GM23338 (cell line): ENCODE results near the gene PDE1A. TPM values are rescaled to one million over a fixed set of nuclear protein-coding genes. Genes with fewer than 3 reads are reported as not detected.

ENCODE experiments used
- ATAC-seq: fragments of 200-7000 bp; cut with Tn5 transposase; 3 replicates; pipeline ENCODE4 v1.9.1; 2020
- DNase-seq: peaks from one replicate; pipeline ENCODE4 v3.0.0-alpha.2; 2015; ENCODE audit warnings: low spot score
- H2AFZ ChIP-seq: fragments of 200-600 bp; sonication (generic); 2 replicates; pipeline ENCODE4 v1.8.0; 2016; ENCODE audit warnings: antibody characterized with exemption, mild to moderate bottlenecking, moderate library complexity
- H3F3A ChIP-seq: fragments of 200-600 bp; sonication (generic); replicated peaks from 2 replicates; pipeline ENCODE4 v1.8.0; 2017; ENCODE audit warnings: antibody characterized with exemption, mixed run types, low read depth
- H3K27ac ChIP-seq: fragments of 200-600 bp; sonication (generic); 2 replicates; pipeline ENCODE4 v1.6.1; 2016; ENCODE audit warnings: low read depth
- H3K27me3 ChIP-seq: fragments of 200-600 bp; sonication (generic); 2 replicates; pipeline ENCODE4 v1.8.0; 2016; ENCODE audit warnings: mild to moderate bottlenecking, mixed run types, moderate library complexity; ENCODE audit not compliant: insufficient read depth
- H3K36me3 ChIP-seq: fragments of 200-600 bp; sonication (generic); 2 replicates; pipeline ENCODE4 v1.8.0; 2016; ENCODE audit warnings: mild to moderate bottlenecking; ENCODE audit not compliant: insufficient read depth
- H3K4me1 ChIP-seq: fragments of 200-600 bp; sonication (generic); 2 replicates; pipeline ENCODE4 v1.8.0; 2016; ENCODE audit warnings: mild to moderate bottlenecking, moderate library complexity; ENCODE audit not compliant: insufficient read depth
- H3K4me2 ChIP-seq: fragments of 200-600 bp; sonication (generic); 2 replicates; pipeline ENCODE4 v1.7.1; 2017; ENCODE audit warnings: mixed run types
- H3K4me3 ChIP-seq: fragments of 200-600 bp; sonication (generic); 2 replicates; pipeline ENCODE4 v1.6.1; 2016; ENCODE audit warnings: mixed run types
- H3K79me2 ChIP-seq: fragments of 200-600 bp; sonication (generic); replicated peaks from 2 replicates; pipeline ENCODE4 v1.8.0; 2017; ENCODE audit warnings: mild to moderate bottlenecking; ENCODE audit not compliant: insufficient read depth
- H3K9me2 ChIP-seq: fragments of 200-600 bp; sonication (generic); 2 replicates; pipeline ENCODE4 v1.8.0; 2017; ENCODE audit not compliant: insufficient read depth
- H4K20me1 ChIP-seq: fragments of 200-600 bp; sonication (generic); replicated peaks from 2 replicates; pipeline ENCODE4 v1.8.0; 2017; ENCODE audit warnings: mild to moderate bottlenecking; ENCODE audit not compliant: insufficient read depth
- H3K27ac Mint-ChIP-seq: 2 replicates; pipeline ENCODE4 v1.8.0; 2020; ENCODE audit warnings: inconsistent platforms, mild to moderate bottlenecking, moderate library complexity, mixed read lengths
- H3K27me3 Mint-ChIP-seq: 3 replicates; pipeline ENCODE4 v1.8.0; 2022; ENCODE audit warnings: low read depth, mild to moderate bottlenecking, moderate library complexity, mixed read lengths, inconsistent platforms; ENCODE audit not compliant: insufficient read depth, poor library complexity
- H3K36me3 Mint-ChIP-seq: 3 replicates; pipeline ENCODE4 v1.8.0; 2021; ENCODE audit warnings: low read depth, mild to moderate bottlenecking, inconsistent platforms, moderate library complexity, mixed read lengths
- H3K4me1 Mint-ChIP-seq: 3 replicates; pipeline ENCODE4 v1.8.0; 2020; ENCODE audit warnings: mild to moderate bottlenecking, inconsistent platforms, mixed read lengths
- H3K4me3 Mint-ChIP-seq: 3 replicates; pipeline ENCODE4 v1.8.0; 2021; ENCODE audit warnings: moderate library complexity, mild to moderate bottlenecking, inconsistent platforms, mixed read lengths
- H3K9me3 Mint-ChIP-seq: 3 replicates; pipeline ENCODE4 v1.8.0; 2020; ENCODE audit warnings: moderate library complexity, mild to moderate bottlenecking, inconsistent platforms, mixed read lengths
- CREB1 ChIP-seq: fragments of 250-450 bp; sonication (Bioruptor Pico); IDR thresholded peaks from 2 replicates; pipeline ENCODE4 v1.5.0; 2020; ENCODE audit warnings: low read depth, mild to moderate bottlenecking, moderate library complexity
- EZH2 ChIP-seq: fragments of 200-600 bp; sonication (generic); IDR thresholded peaks from one replicate; pipeline ENCODE4 v1.8.0; 2017; ENCODE audit warnings: antibody characterized with exemption, mild to moderate bottlenecking, low read depth; ENCODE audit not compliant: unreplicated experiment
- EZH2phosphoT487 ChIP-seq: fragments of 200-600 bp; sonication (generic); IDR thresholded peaks from one replicate; pipeline ENCODE4 v1.8.1; 2018; ENCODE audit warnings: antibody characterized with exemption; ENCODE audit not compliant: unreplicated experiment
- JUNB ChIP-seq: IDR thresholded peaks from one replicate; pipeline ENCODE4 v1.6.1; 2016; ENCODE audit warnings: antibody characterized with exemption; ENCODE audit not compliant: unreplicated experiment
- NANOG ChIP-seq: IDR thresholded peaks from 2 replicates; pipeline ENCODE4 v1.6.1; 2016; ENCODE audit warnings: antibody characterized with exemption, borderline replicate concordance
- POLR2AphosphoS5 ChIP-seq: IDR thresholded peaks from 2 replicates; pipeline ENCODE4 v1.6.1; 2016; ENCODE audit warnings: antibody characterized with exemption, low read depth
- STAT1 ChIP-seq: IDR thresholded peaks from one replicate; pipeline ENCODE4 v1.6.1; 2016; ENCODE audit warnings: antibody characterized with exemption; ENCODE audit not compliant: unreplicated experiment
- ZNF331 ChIP-seq: fragments of 250-450 bp; sonication (Bioruptor Pico); IDR thresholded peaks from 2 replicates; pipeline ENCODE4 v1.5.0; 2020; ENCODE audit warnings: low read depth, mild to moderate bottlenecking, moderate library complexity
- polyA plus RNA-seq: library from polyadenylated mRNA; unstranded; fragments of >200 nt; fragmentation: Nextera tagmentation; extraction: Ambion mirVana; gene quantifications from 2 replicates; pipeline ENCODE4 v1.2.1, GENCODE V29; 2016
- total RNA-seq: library from RNA; depleted of rRNA; stranded (reverse); fragments of >200 nt; shearing (Covaris generic); gene quantifications from 2 replicates; pipeline ENCODE4 v1.2.3, GENCODE V29; 2014
- TF ChIP-seq, protein P1 (sequence below), 2 experiments: fragments of 200-600 bp in 1 of 2; sonication (generic) in 1 of 2; conservative IDR thresholded peaks; 2 replicates each; pipeline versions ENCODE4 v1.5.1 to v1.6.1; 2016 to 2017; ENCODE audit warnings: antibody characterized with exemption in 2 of 2, low read depth in 2 of 2, mild to moderate bottlenecking in 2 of 2, moderate library complexity in 1 of 2
- TF ChIP-seq, protein P2 (sequence below): IDR thresholded peaks from 2 replicates; pipeline ENCODE4 v1.6.1; 2016; ENCODE audit warnings: antibody characterized with exemption
- TF ChIP-seq, protein P3 (sequence below): fragments of 250-450 bp; sonication (Bioruptor Pico); IDR thresholded peaks from 2 replicates; pipeline ENCODE4 v1.5.0; 2020; ENCODE audit warnings: mild to moderate bottlenecking, moderate library complexity

Gene PDE1A
- total and polyA plus RNA-seq, 2 experiments from 2014 or later: 0.28 to 0.31 TPM

- Histone ChIP-seq H3K27ac (no peak overlapping the region), H3K79me2 (no peaks in the 10 kb centered on the region), H3K27me3 (no peaks in the 10 kb centered on the region), H3K4me2 (no peak overlapping the region), H3K36me3 (no peaks in the 10 kb centered on the region), H3K9me2 (no peaks in the 10 kb centered on the region), H4K20me1 (no peaks in the 10 kb centered on the region), H2AFZ (no peak overlapping the region), H3K4me1 (peaks cover 5% of the 10 kb centered on the region; the same call in 1 of the 2 replicates), H3K4me3 (no peak overlapping the region), H3F3A (no peaks in the 10 kb centered on the region)
- Mint-ChIP-seq H3K4me3 (no peak overlapping the region), H3K9me3 (no peaks in the 10 kb centered on the region), H3K36me3 (no peaks in the 10 kb centered on the region), H3K27me3 (no peaks in the 10 kb centered on the region), H3K27ac (peak overlapping the region; percentile 58; the same call in 1 of the 2 replicates), H3K4me1 (peaks cover 8% of the 10 kb centered on the region; the same call in 2 of the 3 replicates)
- ATAC-seq (peak; percentile 61), DNase-seq (peak; percentile 59)
- TF ChIP-seq STAT1: no peak
- TF ChIP-seq, protein P1, sequence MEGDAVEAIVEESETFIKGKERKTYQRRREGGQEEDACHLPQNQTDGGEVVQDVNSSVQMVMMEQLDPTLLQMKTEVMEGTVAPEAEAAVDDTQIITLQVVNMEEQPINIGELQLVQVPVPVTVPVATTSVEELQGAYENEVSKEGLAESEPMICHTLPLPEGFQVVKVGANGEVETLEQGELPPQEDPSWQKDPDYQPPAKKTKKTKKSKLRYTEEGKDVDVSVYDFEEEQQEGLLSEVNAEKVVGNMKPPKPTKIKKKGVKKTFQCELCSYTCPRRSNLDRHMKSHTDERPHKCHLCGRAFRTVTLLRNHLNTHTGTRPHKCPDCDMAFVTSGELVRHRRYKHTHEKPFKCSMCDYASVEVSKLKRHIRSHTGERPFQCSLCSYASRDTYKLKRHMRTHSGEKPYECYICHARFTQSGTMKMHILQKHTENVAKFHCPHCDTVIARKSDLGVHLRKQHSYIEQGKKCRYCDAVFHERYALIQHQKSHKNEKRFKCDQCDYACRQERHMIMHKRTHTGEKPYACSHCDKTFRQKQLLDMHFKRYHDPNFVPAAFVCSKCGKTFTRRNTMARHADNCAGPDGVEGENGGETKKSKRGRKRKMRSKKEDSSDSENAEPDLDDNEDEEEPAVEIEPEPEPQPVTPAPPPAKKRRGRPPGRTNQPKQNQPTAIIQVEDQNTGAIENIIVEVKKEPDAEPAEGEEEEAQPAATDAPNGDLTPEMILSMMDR (conservative IDR thresholded peaks at IDR 0.05; ENCODE audit: low read depth in 2 of 2): peak in 1 of 2 experiments; percentile 63; a peak in 3 of 4 replicates
Observed at GRCh38 chr2:182101263-182101662, 325.6 kb downstream of the PDE1A start.

DNA sequence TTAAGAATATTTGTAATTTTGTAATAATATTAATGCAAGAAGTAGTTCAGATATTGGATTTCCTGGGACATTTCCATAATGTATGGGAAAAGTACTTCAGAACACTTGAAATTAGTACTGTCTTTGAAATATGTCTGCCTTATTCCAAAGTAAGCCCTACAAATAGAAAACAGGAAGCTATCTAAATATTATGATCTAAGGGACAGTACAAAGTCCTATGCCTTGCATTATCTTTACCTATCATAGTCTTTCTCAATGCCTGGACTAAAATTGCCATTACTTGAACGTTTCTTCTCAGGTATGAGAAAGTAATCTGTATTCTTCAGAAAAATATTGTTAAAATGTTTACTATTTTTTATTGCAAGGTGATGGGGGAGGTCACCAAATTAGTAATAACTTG lies 328.2 kb downstream of the PDE1A start:
- no peak overlapping the region for H3K4me3 Mint-ChIP-seq
- no peaks in the 10 kb centered on the region for H3K36me3 ChIP-seq
- ATAC-seq: no peak
- H3K27me3 ChIP-seq: no peaks in the 10 kb centered on the region
- no peak for DNase-seq
- no peaks in the 10 kb centered on the region for H3K79me2 ChIP-seq
- peaks cover 8% of the 10 kb centered on the region; the same call in 2 of the 3 replicates for H3K4me1 Mint-ChIP-seq
- H2AFZ ChIP-seq: no peak overlapping the region
- TF ChIP-seq POLR2AphosphoS5 (no peak), NANOG (no peak), ZNF331 (no peak), STAT1 (no peak), EZH2 (no peak), JUNB (no peak), CREB1 (CRISPR knock-in tag) (no peak), EZH2phosphoT487 (no peak)
- TF ChIP-seq, protein P2, sequence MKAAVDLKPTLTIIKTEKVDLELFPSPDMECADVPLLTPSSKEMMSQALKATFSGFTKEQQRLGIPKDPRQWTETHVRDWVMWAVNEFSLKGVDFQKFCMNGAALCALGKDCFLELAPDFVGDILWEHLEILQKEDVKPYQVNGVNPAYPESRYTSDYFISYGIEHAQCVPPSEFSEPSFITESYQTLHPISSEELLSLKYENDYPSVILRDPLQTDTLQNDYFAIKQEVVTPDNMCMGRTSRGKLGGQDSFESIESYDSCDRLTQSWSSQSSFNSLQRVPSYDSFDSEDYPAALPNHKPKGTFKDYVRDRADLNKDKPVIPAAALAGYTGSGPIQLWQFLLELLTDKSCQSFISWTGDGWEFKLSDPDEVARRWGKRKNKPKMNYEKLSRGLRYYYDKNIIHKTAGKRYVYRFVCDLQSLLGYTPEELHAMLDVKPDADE: no peak
- TF ChIP-seq, protein P3, sequence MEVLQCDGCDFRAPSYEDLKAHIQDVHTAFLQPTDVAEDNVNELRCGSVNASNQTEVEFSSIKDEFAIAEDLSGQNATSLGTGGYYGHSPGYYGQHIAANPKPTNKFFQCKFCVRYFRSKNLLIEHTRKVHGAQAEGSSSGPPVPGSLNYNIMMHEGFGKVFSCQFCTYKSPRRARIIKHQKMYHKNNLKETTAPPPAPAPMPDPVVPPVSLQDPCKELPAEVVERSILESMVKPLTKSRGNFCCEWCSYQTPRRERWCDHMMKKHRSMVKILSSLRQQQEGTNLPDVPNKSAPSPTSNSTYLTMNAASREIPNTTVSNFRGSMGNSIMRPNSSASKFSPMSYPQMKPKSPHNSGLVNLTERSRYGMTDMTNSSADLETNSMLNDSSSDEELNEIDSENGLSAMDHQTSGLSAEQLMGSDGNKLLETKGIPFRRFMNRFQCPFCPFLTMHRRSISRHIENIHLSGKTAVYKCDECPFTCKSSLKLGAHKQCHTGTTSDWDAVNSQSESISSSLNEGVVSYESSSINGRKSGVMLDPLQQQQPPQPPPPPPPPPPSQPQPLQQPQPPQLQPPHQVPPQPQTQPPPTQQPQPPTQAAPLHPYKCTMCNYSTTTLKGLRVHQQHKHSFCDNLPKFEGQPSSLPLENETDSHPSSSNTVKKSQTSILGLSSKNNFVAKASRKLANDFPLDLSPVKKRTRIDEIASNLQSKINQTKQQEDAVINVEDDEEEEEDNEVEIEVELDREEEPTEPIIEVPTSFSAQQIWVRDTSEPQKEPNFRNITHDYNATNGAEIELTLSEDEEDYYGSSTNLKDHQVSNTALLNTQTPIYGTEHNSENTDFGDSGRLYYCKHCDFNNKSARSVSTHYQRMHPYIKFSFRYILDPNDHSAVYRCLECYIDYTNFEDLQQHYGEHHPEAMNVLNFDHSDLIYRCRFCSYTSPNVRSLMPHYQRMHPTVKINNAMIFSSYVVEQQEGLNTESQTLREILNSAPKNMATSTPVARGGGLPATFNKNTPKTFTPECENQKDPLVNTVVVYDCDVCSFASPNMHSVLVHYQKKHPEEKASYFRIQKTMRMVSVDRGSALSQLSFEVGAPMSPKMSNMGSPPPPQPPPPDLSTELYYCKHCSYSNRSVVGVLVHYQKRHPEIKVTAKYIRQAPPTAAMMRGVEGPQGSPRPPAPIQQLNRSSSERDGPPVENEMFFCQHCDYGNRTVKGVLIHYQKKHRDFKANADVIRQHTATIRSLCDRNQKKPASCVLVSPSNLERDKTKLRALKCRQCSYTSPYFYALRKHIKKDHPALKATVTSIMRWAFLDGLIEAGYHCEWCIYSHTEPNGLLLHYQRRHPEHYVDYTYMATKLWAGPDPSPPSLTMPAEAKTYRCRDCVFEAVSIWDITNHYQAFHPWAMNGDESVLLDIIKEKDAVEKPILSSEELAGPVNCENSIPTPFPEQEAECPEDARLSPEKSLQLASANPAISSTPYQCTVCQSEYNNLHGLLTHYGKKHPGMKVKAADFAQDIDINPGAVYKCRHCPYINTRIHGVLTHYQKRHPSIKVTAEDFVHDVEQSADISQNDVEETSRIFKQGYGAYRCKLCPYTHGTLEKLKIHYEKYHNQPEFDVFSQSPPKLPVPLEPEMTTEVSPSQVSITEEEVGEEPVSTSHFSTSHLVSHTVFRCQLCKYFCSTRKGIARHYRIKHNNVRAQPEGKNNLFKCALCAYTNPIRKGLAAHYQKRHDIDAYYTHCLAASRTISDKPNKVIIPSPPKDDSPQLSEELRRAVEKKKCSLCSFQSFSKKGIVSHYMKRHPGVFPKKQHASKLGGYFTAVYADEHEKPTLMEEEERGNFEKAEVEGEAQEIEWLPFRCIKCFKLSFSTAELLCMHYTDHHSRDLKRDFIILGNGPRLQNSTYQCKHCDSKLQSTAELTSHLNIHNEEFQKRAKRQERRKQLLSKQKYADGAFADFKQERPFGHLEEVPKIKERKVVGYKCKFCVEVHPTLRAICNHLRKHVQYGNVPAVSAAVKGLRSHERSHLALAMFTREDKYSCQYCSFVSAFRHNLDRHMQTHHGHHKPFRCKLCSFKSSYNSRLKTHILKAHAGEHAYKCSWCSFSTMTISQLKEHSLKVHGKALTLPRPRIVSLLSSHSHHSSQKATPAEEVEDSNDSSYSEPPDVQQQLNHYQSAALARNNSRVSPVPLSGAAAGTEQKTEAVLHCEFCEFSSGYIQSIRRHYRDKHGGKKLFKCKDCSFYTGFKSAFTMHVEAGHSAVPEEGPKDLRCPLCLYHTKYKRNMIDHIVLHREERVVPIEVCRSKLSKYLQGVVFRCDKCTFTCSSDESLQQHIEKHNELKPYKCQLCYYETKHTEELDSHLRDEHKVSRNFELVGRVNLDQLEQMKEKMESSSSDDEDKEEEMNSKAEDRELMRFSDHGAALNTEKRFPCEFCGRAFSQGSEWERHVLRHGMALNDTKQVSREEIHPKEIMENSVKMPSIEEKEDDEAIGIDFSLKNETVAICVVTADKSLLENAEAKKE: no peak
- peaks cover 5% of the 10 kb centered on the region; the same call in 1 of the 2 replicates for H3K4me1 ChIP-seq
- H3K27ac ChIP-seq: no peak overlapping the region
- 0 out of 3 replicates have a peak, but pooled peaks cover under 1% of the 10 kb centered on the region for H3K36me3 Mint-ChIP-seq
- no peaks in the 10 kb centered on the region for H3K27me3 Mint-ChIP-seq
- peaks cover 11% of the 10 kb centered on the region for H3K9me2 ChIP-seq
- peaks cover 3% of the 10 kb centered on the region; the same call in 2 of the 3 replicates for H3K9me3 Mint-ChIP-seq
- no peaks in the 10 kb centered on the region for H4K20me1 ChIP-seq
- no peak overlapping the region for H3K4me3 ChIP-seq
- H3F3A ChIP-seq: no peaks in the 10 kb centered on the region
- no peak overlapping the region for H3K27ac Mint-ChIP-seq
- H3K4me2 ChIP-seq: no peak overlapping the region
